Measurements from ENCODE around the gene MPRIP.

Gene MPRIP

GRCh38 chr17:17108451-17109049 is 66.3 kb downstream of the MPRIP start:
- no peak overlapping the region for H3K4me3 ChIP-seq (replicated peaks in 1 of 2; ENCODE audit: low read depth in 2 of 2, low read length in 2 of 2)
- DNase-seq (ENCODE audit: low read depth in 2 of 2), result peak in 1 of 2 donors; percentile 33
- TF ChIP-seq CTCF (IDR thresholded peaks at IDR 0.05; ENCODE audit: low read depth, low read length), result no peak

GRCh38 chr17:17109256-17109655 is 67.0 kb downstream of the MPRIP start:
- H3K4me3 ChIP-seq (replicated peaks in 1 of 2; ENCODE audit: low read depth in 2 of 2, low read length in 2 of 2), result no peak overlapping the region
- TF ChIP-seq CTCF (IDR thresholded peaks at IDR 0.05; ENCODE audit: low read depth, low read length), result no peak
- no peak for DNase-seq (ENCODE audit: low read depth in 2 of 2)

- H3K4me3 ChIP-seq (replicated peaks in 1 of 2; ENCODE audit: low read depth in 2 of 2, low read length in 2 of 2), result no peak overlapping the region
- DNase-seq (ENCODE audit: low read depth in 2 of 2), result no peak
- no peak for TF ChIP-seq CTCF (IDR thresholded peaks at IDR 0.05; ENCODE audit: low read depth, low read length)
Observed at GRCh38 chr17:17109907-17110306, 67.7 kb downstream of the MPRIP start.

GRCh38 chr17:17110520-17110919 is 68.3 kb downstream of the MPRIP start:
- TF ChIP-seq CTCF (IDR thresholded peaks at IDR 0.05; ENCODE audit: low read depth, low read length), result no peak
- H3K4me3 ChIP-seq (replicated peaks in 1 of 2; ENCODE audit: low read depth in 2 of 2, low read length in 2 of 2), result no peak overlapping the region
- no peak for DNase-seq (ENCODE audit: low read depth in 2 of 2)

GRCh38 chr17:17111401-17112393 is 69.4 kb downstream of the MPRIP start:
- TF ChIP-seq CTCF (IDR thresholded peaks at IDR 0.05; ENCODE audit: low read depth, low read length), result no peak
- no peak for DNase-seq (ENCODE audit: low read depth in 2 of 2)
- no peak overlapping the region for H3K4me3 ChIP-seq (replicated peaks in 1 of 2; ENCODE audit: low read depth in 2 of 2, low read length in 2 of 2)

GRCh38 chr17:17112628-17113200 is 70.5 kb downstream of the MPRIP start:
- no peak for TF ChIP-seq CTCF (IDR thresholded peaks at IDR 0.05; ENCODE audit: low read depth, low read length)
- DNase-seq (ENCODE audit: low read depth in 2 of 2), result no peak
- H3K4me3 ChIP-seq (replicated peaks in 1 of 2; ENCODE audit: low read depth in 2 of 2, low read length in 2 of 2), result no peak overlapping the region

All from cardiac fibroblast (primary cell).